IMR-90 (cell line): ENCODE measurements around the gene NPR3.

ENCODE experiments used
- BHLHE40 ChIP-seq: fragments of 150-350 bp; IDR thresholded peaks from 2 replicates; pipeline ENCODE4 v1.6.1; 2016; ENCODE audit warnings: mild to moderate bottlenecking, low read depth, low read length
- CHD1 ChIP-seq: IDR thresholded peaks from 2 replicates; pipeline ENCODE4 v1.6.1; 2012; ENCODE audit warnings: low read depth, low read length, improper control_type of control experiment
- CTCF ChIP-seq: conservative IDR thresholded peaks from 2 replicates; pipeline ENCODE4 v1.5.1; 2012; ENCODE audit warnings: mild to moderate bottlenecking, low read depth, low read length, improper control_type of control experiment
- MXI1 ChIP-seq: IDR thresholded peaks from 2 replicates; pipeline ENCODE4 v1.6.1; 2012; ENCODE audit warnings: low read depth, mild to moderate bottlenecking, low read length, moderate library complexity, borderline replicate concordance
- NFE2L2 ChIP-seq: fragments of 150-350 bp; IDR thresholded peaks from 2 replicates; pipeline ENCODE4 v1.6.1; 2016; ENCODE audit warnings: low read depth, mild to moderate bottlenecking, low read length
- POLR2A ChIP-seq: IDR thresholded peaks from 2 replicates; pipeline ENCODE4 v1.6.1; 2012; ENCODE audit warnings: mild to moderate bottlenecking, low read depth, low read length
- RAD21 ChIP-seq: IDR thresholded peaks from 2 replicates; pipeline ENCODE4 v1.6.1; 2012; ENCODE audit warnings: low read length, improper control_type of control experiment
- RCOR1 ChIP-seq: IDR thresholded peaks from 2 replicates; pipeline ENCODE4 v1.6.1; 2012; ENCODE audit warnings: mild to moderate bottlenecking, low read length, improper control_type of control experiment; ENCODE audit not compliant: insufficient replicate concordance
- USF2 ChIP-seq: fragments of 150-350 bp; IDR thresholded peaks from 2 replicates; pipeline ENCODE4 v1.6.1; 2017; ENCODE audit warnings: mild to moderate bottlenecking, antibody characterized with exemption, low read length, low read depth
- TF ChIP-seq, protein P1 (sequence below): fragments of 150-350 bp; IDR thresholded peaks from 2 replicates; pipeline ENCODE4 v1.6.1; 2016; ENCODE audit warnings: low read depth, mild to moderate bottlenecking, low read length, moderate library complexity, borderline replicate concordance

DNA sequence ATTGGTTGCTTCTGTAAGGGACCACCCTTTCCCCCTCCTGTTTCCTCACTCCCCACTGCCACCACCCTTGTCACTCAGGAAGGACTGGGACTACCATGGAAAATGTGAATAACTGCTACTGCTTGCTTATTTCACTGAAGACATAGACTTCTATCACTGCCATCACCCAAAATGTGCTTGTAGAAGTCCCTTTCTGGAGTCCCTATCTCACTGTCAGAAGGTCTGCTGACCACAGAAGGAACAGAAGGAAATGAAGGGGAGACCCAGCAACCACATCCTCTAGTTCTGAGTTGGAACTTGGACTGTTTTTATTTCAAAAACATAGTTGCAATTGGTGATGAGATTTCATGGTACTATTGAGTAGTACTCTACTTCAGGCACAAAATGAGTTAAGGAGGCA is 122.5 kb downstream of the NPR3 start:
- TF ChIP-seq USF2 (no peak), RCOR1 (no peak), POLR2A (no peak), MXI1 (no peak), NFE2L2 (no peak), RAD21 (no peak), CTCF (no peak), BHLHE40 (no peak), CHD1 (no peak)
- TF ChIP-seq, protein P1, sequence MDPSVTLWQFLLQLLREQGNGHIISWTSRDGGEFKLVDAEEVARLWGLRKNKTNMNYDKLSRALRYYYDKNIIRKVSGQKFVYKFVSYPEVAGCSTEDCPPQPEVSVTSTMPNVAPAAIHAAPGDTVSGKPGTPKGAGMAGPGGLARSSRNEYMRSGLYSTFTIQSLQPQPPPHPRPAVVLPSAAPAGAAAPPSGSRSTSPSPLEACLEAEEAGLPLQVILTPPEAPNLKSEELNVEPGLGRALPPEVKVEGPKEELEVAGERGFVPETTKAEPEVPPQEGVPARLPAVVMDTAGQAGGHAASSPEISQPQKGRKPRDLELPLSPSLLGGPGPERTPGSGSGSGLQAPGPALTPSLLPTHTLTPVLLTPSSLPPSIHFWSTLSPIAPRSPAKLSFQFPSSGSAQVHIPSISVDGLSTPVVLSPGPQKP, result no peak
